WTC11 (cell line): ENCODE results near the gene SH2D1A. TPM values are rescaled to one million over a fixed set of nuclear protein-coding genes. Genes with fewer than 3 reads are reported as not detected.

Experiments
- ATAC-seq: fragments of 200-7000 bp; cut with Tn5 transposase; 2 replicates; pipeline ENCODE4 v1.10.0; 2021; ENCODE audit warnings: mild to moderate bottlenecking, moderate library complexity
- CTCF ChIA-PET: fragments of 300-600 bp; sonication (Branson Sonifier 250); formaldehyde crosslinking; loops from one replicate; lab custom pipeline; 2021; ENCODE audit warnings: antibody characterized with exemption; lab: Charles Lee
- POLR2A ChIA-PET: fragments of 350-600 bp; sonication (Branson Sonifier 250); formaldehyde crosslinking; loops from one replicate; lab custom pipeline; 2021; ENCODE audit warnings: antibody characterized with exemption; lab: Charles Lee
- DNase-seq: peaks from one replicate; pipeline ENCODE4 v3.0.0; 2021; ENCODE audit warnings: low spot score
- H3K27ac Mint-ChIP-seq: 2 replicates; pipeline ENCODE4 v1.8.0; 2021; ENCODE audit warnings: mixed read lengths
- H3K27me3 Mint-ChIP-seq: 2 replicates; pipeline ENCODE4 v1.8.0; 2021; ENCODE audit warnings: low read depth, mild to moderate bottlenecking, moderate library complexity, mixed read lengths
- H3K36me3 Mint-ChIP-seq: 2 replicates; pipeline ENCODE4 v1.8.0; 2021; ENCODE audit warnings: mixed read lengths
- H3K4me1 Mint-ChIP-seq: 2 replicates; pipeline ENCODE4 v1.8.0; 2022; ENCODE audit warnings: mixed read lengths
- H3K4me3 Mint-ChIP-seq: 2 replicates; pipeline ENCODE4 v1.8.0; 2021; ENCODE audit warnings: mild to moderate bottlenecking, moderate library complexity, mixed read lengths
- H3K9me3 Mint-ChIP-seq: 2 replicates; pipeline ENCODE4 v1.8.0; 2021; ENCODE audit warnings: mixed read lengths
- ARID4B ChIP-seq: sonication (generic); formaldehyde crosslinking; IDR thresholded peaks from 2 replicates; pipeline ENCODE4 v1.8.0; 2023; ENCODE audit warnings: missing genetic modification reagents, mild to moderate bottlenecking, borderline replicate concordance
- CREB1 ChIP-seq: sonication (generic); formaldehyde crosslinking; IDR thresholded peaks from 2 replicates; pipeline ENCODE4 v1.8.0; 2023; ENCODE audit warnings: mild to moderate bottlenecking, missing genetic modification reagents
- GRHL2 ChIP-seq: fragments of 250-450 bp; sonication (Bioruptor Pico); IDR thresholded peaks from 2 replicates; pipeline ENCODE4 v1.8.0; 2022; ENCODE audit warnings: mild to moderate bottlenecking, moderate library complexity; ENCODE audit not compliant: insufficient replicate concordance, severe bottlenecking
- GTF2I ChIP-seq: fragments of 250-450 bp; sonication (Bioruptor Pico); conservative IDR thresholded peaks from 2 replicates; pipeline ENCODE4 v1.4.0; 2021; ENCODE audit warnings: mild to moderate bottlenecking
- JAZF1 ChIP-seq: fragments of 250-450 bp; sonication (Bioruptor Pico); IDR thresholded peaks from 2 replicates; pipeline ENCODE4 v1.9.0; 2021; ENCODE audit warnings: moderate library complexity, mild to moderate bottlenecking, inconsistent platforms
- JUN ChIP-seq: sonication (generic); formaldehyde crosslinking; IDR thresholded peaks from 2 replicates; pipeline ENCODE4 v1.8.0; 2023; ENCODE audit warnings: mild to moderate bottlenecking, missing genetic modification reagents
- PREB ChIP-seq: sonication (generic); formaldehyde crosslinking; IDR thresholded peaks from 2 replicates; pipeline ENCODE4 v1.8.1; 2022; ENCODE audit warnings: mild to moderate bottlenecking, missing genetic modification reagents, moderate library complexity, borderline replicate concordance
- SP1 ChIP-seq: sonication (generic); formaldehyde crosslinking; conservative IDR thresholded peaks from 2 replicates; pipeline ENCODE4 v1.8.1; 2022; ENCODE audit warnings: missing genetic modification reagents
- STAT6 ChIP-seq: sonication (generic); formaldehyde crosslinking; conservative IDR thresholded peaks from 2 replicates; pipeline ENCODE4 v1.8.1; 2023; ENCODE audit warnings: mild to moderate bottlenecking, low read depth, missing genetic modification reagents, moderate library complexity
- ZNF423 ChIP-seq: fragments of 250-450 bp; sonication (Bioruptor Pico); IDR thresholded peaks from 2 replicates; pipeline ENCODE4 v2.1.2; 2022; ENCODE audit warnings: mild to moderate bottlenecking, moderate library complexity
- total RNA-seq: library from RNA; stranded (reverse); gene quantifications from 3 replicates; pipeline ENCODE4 v1.2.3, GENCODE V29; 2021
- TF ChIP-seq, protein P1 (sequence below): sonication (generic); formaldehyde crosslinking; IDR thresholded peaks from 2 replicates; pipeline ENCODE4 v1.8.1; 2023; ENCODE audit warnings: mild to moderate bottlenecking, missing genetic modification reagents, borderline replicate concordance
- TF ChIP-seq, protein P2 (sequence below): fragments of 250-450 bp; sonication (Bioruptor Pico); IDR thresholded peaks from 2 replicates; pipeline ENCODE4 v1.9.0; 2021; ENCODE audit warnings: mild to moderate bottlenecking
- TF ChIP-seq, protein P3 (sequence below): sonication (generic); formaldehyde crosslinking; IDR thresholded peaks from 2 replicates; pipeline ENCODE4 v1.8.1; 2023; ENCODE audit warnings: mild to moderate bottlenecking, moderate library complexity, missing genetic modification reagents

SH2D1A gene
- total RNA-seq, 1 experiment from 2014 or later = 0.24 TPM

DNA sequence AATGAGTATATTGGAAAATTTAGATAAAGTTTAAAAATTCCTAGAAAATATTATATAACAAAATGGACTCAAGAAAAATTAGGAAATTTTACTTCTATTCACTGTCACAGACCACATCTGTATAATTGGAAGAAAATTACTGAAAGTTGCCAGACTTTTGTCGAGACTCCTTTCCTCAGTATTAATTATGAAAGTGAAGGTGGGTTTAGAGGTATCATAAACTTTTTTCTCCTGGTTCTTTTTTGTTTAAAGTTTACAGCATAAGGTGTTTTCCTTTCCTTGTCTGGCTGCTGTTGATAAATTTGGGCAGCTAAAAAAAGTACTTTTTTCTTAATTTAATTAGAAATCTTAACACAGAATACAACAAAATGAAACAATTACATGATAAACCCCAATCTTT lies 20.6 kb upstream of the SH2D1A start:
- POLR2A ChIA-PET = no interaction called here
- no peaks in the 10 kb centered on the region; the same call in 1 of the 2 replicates for H3K27me3 Mint-ChIP-seq
- H3K36me3 Mint-ChIP-seq = no peaks in the 10 kb centered on the region
- TF ChIP-seq ARID4B (CRISPR knock-in tag) (no peak), CREB1 (CRISPR knock-in tag) (no peak), GRHL2 (CRISPR knock-in tag) (no peak), STAT6 (CRISPR knock-in tag) (no peak), ZNF423 (no peak), SP1 (no peak)
- DNase-seq (no peak), ATAC-seq (no peak)
- CTCF ChIA-PET = no interaction called here
- no peak overlapping the region for H3K27ac Mint-ChIP-seq
- H3K4me1 Mint-ChIP-seq = no peaks in the 10 kb centered on the region
- no peak overlapping the region for H3K4me3 Mint-ChIP-seq
- no peaks in the 10 kb centered on the region for H3K9me3 Mint-ChIP-seq

DNA sequence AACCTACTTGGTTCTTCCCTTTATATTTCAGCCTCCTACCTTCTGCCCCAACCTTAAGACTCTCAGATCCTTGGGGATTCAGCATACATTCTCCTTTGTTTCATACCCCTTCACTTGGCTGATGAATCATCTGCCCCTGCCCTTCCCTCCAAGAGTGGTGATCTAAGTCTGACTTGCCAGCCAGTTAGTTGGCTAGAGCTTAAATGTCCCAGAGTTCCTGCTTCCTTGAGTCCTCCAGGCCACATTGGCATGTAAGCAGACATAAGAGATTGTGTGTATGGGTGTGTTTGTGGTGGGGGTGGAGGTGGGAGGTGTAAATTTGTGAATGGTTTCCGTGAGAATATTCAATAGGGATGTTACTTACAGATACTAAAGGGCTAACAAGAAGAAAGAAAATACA lies 17.6 kb upstream of the SH2D1A start:
- DNase-seq = no peak
- CTCF ChIA-PET = no interaction called here
- POLR2A ChIA-PET = no interaction called here
- no peak for TF ChIP-seq JAZF1 (CRISPR knock-in tag)
- TF ChIP-seq, protein P1, sequence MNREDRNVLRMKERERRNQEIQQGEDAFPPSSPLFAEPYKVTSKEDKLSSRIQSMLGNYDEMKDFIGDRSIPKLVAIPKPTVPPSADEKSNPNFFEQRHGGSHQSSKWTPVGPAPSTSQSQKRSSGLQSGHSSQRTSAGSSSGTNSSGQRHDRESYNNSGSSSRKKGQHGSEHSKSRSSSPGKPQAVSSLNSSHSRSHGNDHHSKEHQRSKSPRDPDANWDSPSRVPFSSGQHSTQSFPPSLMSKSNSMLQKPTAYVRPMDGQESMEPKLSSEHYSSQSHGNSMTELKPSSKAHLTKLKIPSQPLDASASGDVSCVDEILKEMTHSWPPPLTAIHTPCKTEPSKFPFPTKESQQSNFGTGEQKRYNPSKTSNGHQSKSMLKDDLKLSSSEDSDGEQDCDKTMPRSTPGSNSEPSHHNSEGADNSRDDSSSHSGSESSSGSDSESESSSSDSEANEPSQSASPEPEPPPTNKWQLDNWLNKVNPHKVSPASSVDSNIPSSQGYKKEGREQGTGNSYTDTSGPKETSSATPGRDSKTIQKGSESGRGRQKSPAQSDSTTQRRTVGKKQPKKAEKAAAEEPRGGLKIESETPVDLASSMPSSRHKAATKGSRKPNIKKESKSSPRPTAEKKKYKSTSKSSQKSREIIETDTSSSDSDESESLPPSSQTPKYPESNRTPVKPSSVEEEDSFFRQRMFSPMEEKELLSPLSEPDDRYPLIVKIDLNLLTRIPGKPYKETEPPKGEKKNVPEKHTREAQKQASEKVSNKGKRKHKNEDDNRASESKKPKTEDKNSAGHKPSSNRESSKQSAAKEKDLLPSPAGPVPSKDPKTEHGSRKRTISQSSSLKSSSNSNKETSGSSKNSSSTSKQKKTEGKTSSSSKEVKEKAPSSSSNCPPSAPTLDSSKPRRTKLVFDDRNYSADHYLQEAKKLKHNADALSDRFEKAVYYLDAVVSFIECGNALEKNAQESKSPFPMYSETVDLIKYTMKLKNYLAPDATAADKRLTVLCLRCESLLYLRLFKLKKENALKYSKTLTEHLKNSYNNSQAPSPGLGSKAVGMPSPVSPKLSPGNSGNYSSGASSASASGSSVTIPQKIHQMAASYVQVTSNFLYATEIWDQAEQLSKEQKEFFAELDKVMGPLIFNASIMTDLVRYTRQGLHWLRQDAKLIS (CRISPR knock-in tag) = no peak
- TF ChIP-seq, protein P2, sequence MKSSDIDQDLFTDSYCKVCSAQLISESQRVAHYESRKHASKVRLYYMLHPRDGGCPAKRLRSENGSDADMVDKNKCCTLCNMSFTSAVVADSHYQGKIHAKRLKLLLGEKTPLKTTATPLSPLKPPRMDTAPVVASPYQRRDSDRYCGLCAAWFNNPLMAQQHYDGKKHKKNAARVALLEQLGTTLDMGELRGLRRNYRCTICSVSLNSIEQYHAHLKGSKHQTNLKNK (CRISPR knock-in tag) = no peak
- no peak for TF ChIP-seq JUN (CRISPR knock-in tag)
- TF ChIP-seq PREB (CRISPR knock-in tag) = no peak
- TF ChIP-seq GTF2I (CRISPR knock-in tag) = no peak
- TF ChIP-seq, protein P3, sequence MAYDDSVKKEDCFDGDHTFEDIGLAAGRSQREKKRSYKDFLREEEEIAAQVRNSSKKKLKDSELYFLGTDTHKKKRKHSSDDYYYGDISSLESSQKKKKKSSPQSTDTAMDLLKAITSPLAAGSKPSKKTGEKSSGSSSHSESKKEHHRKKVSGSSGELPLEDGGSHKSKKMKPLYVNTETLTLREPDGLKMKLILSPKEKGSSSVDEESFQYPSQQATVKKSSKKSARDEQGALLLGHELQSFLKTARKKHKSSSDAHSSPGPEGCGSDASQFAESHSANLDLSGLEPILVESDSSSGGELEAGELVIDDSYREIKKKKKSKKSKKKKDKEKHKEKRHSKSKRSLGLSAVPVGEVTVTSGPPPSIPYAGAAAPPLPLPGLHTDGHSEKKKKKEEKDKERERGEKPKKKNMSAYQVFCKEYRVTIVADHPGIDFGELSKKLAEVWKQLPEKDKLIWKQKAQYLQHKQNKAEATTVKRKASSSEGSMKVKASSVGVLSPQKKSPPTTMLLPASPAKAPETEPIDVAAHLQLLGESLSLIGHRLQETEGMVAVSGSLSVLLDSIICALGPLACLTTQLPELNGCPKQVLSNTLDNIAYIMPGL (CRISPR knock-in tag) = no peak
- H3K9me3 Mint-ChIP-seq = no peaks in the 10 kb centered on the region
- H3K4me1 Mint-ChIP-seq = no peaks in the 10 kb centered on the region
- H3K36me3 Mint-ChIP-seq = no peaks in the 10 kb centered on the region
- H3K4me3 Mint-ChIP-seq = no peak overlapping the region
- H3K27me3 Mint-ChIP-seq = no peaks in the 10 kb centered on the region; the same call in 1 of the 2 replicates
- H3K27ac Mint-ChIP-seq = no peak overlapping the region
- no peak for ATAC-seq
